Fibroblast of villous mesenchyme (primary cell): ENCODE measurements around the gene ICAM2. TPM values are rescaled to one million over a fixed set of nuclear protein-coding genes. Genes with fewer than 3 reads are reported as not detected.

Source experiments
- DNase-seq: peaks from one replicate; pipeline ENCODE4 v3.0.0-alpha.2; 2010; ENCODE audit warnings: low read depth
- H3K4me3 ChIP-seq: 2 replicates; pipeline ENCODE4 v1.5.1; 2011; ENCODE audit warnings: low read depth, mild to moderate bottlenecking, low read length
- CTCF ChIP-seq: IDR thresholded peaks from 2 replicates; pipeline ENCODE4 v1.5.1; 2012; ENCODE audit warnings: low read depth, mild to moderate bottlenecking, low read length; ENCODE audit not compliant: insufficient read depth
- total RNA-seq: library from RNA; depleted of rRNA; stranded (reverse); fragments of >200 nt; gene quantifications from 2 replicates; pipeline ENCODE4 v1.2.3, GENCODE V29; 2012

Gene ICAM2
- total RNA-seq, 1 donor: 1.7 TPM

DNA sequence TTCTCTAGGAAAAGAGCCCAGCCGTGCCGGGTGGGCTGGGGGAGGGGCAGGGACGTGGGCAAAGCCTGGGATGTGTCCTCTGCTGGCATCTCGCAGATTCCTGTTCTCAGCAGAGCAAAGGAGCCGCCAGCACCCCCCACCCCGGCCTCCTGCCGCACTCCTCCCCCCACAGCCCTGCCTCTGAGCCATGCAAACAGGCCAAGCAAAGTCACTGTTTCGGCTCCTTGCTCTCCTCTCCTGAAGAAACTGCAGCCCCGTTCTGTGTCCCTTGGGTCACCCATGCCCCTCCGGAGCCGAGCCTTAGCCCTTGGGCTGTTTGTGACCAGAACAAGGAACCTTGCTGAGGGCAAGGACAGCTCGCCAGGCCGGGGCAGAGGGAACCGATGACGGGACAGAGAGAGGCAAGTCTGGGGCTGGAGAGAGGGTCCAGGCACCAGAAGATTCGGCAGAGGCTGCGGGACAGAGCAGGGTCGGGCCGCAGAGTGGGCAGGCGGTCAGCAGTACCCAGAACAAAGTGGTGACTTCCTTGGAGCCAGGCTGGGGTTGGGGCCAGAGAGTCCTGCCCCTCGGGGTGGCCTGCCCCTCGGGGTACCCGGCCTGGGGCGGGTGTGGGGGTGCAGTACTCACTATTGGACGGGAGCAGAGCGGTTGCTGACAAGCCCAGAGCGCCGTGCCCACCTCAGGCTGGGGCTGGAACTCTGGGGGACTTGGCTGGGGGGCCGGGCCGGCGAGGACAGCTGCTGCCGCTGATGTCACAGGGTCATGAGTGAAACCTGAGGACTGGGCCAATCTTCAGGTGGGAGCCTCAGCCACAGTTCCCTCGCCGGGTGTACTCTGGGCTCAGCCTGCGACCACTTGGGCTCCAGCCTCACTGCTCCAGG, 31.5 kb downstream of the ICAM2 start:
- H3K4me3 ChIP-seq: no peak overlapping the region
- no peak for TF ChIP-seq CTCF
- no peak for DNase-seq

DNA sequence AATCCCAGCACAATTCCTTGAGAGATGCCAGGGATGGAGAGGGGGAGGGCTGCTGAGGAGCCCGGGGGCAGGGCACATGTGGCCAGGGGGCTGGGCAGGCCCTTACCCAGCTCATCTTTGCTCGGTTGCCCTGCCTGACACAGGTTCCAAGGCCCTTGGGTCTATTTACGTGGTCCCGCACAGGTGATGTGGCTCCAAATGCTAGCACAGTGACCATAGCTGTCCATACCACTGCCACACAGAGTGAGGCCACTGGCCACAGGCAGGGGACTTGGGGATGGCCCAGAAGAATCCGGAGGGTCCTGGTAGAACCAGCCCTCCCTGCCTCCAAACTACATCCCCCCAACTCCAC, 32.3 kb downstream of the ICAM2 start:
- no peak for DNase-seq
- no peak overlapping the region for H3K4me3 ChIP-seq
- no peak for TF ChIP-seq CTCF

GRCh38 chr17:63987221-63988126, 33.0 kb downstream of the ICAM2 start:
- H3K4me3 ChIP-seq: no peak overlapping the region
- no peak for TF ChIP-seq CTCF
- DNase-seq: no peak

GRCh38 chr17:63986821-63987220, 33.6 kb downstream of the ICAM2 start:
- TF ChIP-seq CTCF: no peak
- H3K4me3 ChIP-seq: no peak overlapping the region
- no peak for DNase-seq

- no peak for DNase-seq
Measured at GRCh38 chr17:63985387-63986140, 34.9 kb downstream of the ICAM2 start.

More at GRCh38 chr17:63985387-63986140, 34.9 kb downstream of the ICAM2 start:
- H3K4me3 ChIP-seq: no peak overlapping the region
- TF ChIP-seq CTCF: no peak
